Measurements from ENCODE around the gene TMEM163.
"Not testable (repeated sequence)": the region's sequence is repeated elsewhere in the genome, so short reads cannot be mapped to it uniquely, and the experiment has no call there.

TMEM163 gene

DNA sequence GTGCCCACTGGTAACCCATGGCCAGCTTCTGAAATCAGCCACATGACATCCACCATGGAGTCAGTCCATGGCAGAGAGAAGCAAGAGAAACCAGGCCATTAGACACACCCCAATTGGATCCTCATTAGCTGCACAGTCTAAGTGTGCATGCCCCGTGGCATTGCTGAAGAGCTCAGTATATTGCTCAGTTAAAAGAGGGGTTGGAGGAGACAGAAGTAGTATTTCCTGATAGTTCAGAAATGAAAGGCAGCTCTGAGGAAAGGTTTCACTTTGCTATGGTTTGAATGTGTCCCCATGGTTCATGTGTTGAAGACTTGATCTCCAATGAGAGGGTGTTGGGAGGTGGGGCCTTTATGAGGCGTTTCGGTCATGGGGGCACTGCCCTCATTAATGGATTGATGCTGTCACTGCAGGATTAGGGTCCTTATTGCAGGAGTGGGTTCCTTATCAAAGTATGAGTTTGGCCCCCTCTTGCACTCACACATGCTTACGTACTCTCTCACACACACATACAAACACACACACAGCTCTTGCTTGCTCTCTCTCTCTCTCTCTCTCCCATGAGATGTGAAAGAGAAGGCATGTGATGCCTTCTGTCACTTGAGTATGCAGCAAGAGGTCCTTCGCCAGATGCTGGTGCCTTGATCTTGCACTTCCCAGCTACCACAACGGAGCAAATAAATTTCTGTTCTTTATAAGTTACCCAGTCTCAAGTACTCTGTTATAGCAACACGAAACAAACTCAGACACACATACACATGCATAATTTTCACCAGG is 58.0 kb downstream of the TMEM163 start:
- no peak for DNase-seq

DNA sequence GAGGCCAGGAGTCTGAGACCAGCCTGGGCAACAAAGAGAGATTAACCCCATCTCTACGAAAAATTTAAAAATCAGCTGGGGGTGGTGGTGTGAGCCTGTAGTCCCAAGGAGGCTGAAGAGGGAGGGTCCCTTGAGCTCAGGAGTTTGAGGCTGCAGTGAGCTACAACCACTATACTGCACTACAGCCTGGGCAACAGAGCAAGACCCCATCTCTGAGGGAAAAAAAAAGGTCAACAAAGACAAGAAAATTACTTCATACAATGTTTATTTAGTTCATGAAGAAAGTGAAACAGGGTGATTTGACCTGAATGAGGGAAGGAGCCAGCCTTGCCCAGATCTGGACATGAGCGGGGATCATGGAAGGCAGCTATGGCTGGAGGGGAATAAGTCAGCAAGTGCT is 59.1 kb downstream of the TMEM163 start:
- DNase-seq = no peak

DNA sequence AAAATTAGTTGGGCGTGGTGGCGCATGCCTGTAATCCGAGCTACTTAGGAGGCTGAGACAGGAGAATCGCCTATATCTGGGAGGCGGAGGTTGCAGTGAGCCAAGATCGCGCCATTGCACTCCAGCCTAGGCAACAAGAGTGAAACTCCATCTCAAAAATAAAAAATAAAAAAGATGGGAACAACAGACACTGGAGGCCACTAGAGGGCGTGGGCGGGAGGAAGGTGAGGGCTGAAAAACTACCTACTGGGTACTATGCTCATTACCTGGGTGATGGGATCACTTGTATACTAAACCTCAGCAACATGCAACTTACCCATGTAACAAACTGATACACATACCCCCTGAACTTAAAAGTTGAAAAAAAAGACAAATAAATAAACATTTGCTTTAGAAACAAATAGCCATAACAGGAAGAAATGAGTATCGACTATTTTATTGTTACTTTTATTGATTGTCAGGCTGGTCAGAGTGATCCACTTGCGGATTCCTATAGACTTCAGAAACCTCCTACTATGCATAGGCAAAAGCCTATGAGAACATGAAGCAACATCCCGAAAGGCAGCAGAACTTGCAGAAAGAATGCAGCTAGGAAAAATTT is 61.0 kb downstream of the TMEM163 start:
- DNase-seq = peak in 2 of 6 experiments; percentile 10 to 21

DNA sequence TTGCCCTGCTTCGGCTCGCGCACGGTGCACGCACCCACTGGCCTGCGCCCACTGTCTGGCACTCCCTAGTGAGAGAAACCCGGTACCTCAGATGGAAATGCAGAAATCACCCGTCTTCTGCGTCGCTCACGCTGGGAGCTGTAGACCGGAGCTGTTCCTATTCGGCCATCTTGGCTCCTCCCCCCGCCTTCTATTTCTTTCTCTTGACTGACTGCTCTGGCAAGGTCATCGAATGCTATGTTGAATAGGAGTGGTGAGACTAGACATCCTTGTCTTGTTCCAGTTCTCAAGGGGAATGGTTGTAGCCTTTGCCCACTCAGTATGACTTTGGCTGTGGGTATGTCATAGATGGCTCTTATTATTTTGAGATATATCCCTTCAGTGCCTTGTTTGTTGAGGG is 62.4 kb downstream of the TMEM163 start:
- not testable (repeated sequence) for DNase-seq

DNA sequence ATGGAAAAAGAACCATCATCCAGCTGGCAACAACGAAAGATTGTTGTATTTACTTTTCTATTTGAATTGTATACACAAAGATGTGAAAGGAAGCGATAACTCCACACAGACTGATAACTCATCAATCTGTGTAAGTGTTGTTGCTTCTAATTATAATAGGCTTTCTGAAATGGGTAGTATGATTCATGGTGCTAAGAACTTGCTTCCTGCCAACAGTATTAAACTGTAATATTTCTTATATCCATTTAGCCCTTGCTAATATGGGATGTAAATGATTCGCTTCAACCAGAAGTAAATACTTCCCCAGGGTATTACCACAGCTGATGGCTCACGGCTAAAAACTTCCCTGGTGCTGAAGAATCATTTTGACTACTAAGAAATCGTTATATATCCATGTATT is 70.2 kb downstream of the TMEM163 start:
- no peak for DNase-seq

DNA sequence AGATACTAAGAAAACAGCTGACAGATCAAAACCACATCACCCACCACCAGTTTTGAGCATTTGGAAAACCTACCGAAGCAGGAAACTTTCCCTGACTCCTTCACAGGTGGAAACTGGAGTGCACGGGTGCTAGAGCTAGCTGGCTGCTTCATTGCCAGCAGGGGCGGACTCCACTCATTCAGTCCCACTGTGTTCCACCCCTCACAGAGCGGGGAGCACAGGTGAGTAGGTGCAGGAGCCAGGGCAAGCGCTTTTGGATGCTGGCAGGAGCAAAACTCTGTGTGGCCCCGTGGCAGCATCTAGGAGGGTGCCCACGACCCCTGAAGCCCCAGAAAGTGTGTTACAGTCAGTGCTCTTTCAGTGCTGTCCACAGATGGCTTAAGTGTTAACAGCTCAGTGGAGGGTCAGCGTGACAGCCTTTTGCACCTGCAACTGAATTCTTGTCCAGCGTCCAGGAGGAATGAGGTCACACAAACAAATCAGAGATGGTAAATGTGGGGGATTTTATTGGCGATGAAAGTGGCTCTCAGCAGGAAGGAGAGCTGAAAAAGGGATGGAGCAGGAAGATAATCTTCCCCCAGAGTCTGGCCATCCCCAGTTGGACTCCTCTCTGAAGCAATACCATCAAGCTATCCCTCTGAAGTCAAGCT is 71.1 kb downstream of the TMEM163 start:
- DNase-seq = no peak

DNA sequence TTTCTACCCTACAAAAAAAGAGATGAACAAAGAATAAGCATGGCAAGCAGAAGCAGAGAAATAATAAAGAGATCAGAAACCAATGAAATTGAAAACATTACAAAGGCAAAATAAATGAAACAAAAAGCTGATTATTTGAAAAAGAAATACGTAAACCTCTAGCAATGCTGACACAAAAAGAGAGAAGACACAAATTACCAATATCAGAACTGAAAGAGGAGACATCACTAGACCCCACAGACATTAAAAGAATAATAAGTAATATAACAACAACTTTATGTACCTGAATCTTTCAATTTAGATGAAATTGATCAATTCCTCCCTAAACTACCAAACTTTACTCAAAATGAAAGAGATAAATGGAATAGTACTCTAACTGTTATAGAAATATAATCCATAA is 75.9 kb downstream of the TMEM163 start:
- DNase-seq = no peak

DNA sequence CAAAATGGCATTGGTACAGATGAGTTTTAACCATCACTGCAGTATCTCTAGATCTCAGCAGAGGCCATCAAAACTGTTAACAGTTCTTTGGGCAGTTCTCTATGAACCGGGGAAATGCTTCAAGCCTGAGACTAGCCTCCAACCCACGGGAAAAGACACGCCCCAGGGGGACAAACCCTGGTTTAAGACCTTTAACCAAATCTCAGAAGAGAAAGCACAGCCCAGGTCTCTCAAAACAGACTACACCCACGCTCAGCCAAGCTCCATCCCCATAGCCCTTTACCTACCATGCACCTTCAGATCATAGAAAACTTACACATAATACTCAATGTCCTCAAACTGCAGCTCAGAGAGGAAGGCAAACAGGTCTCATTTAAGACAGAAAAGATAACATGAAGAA is 78.3 kb downstream of the TMEM163 start:
- DNase-seq = no peak

DNA sequence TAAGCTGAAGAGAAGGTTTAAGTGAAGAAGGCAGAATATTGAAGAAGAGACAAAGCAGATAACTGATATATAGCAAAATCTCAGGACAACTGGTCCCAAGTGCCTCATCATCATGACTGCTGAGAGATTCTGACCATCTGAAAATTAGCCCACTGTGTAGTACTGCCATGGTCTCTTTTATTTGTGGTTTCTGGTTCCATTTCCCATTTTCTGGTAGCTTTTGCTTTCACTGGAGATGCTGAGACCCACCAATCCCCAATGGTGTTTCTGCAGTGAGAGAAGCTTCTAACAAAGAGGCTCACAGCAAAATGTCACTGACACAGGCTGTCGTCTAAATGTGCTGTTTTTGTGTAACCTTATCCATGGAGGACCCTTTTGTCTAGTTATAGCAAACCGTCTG is 79.5 kb downstream of the TMEM163 start:
- no peak for DNase-seq

DNA sequence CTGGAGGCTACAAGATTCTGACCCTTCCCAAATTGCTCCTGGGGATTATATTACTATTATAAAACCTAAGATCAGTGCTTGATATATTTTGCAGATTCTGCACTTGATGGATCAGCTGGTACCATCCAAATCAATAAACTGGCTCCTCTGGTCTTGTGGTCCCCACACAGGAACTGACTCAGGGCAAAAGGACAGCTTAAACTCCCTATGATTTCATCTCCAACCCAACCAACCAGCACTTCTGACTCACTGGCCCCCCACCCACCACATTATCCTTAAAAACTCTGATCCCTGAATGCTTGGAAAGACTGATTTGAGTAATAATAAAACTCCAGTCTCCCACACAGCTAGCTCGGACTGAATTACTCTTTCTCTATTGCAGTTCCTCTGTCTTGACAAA is 82.1 kb downstream of the TMEM163 start:
- no peak for DNase-seq

DNA sequence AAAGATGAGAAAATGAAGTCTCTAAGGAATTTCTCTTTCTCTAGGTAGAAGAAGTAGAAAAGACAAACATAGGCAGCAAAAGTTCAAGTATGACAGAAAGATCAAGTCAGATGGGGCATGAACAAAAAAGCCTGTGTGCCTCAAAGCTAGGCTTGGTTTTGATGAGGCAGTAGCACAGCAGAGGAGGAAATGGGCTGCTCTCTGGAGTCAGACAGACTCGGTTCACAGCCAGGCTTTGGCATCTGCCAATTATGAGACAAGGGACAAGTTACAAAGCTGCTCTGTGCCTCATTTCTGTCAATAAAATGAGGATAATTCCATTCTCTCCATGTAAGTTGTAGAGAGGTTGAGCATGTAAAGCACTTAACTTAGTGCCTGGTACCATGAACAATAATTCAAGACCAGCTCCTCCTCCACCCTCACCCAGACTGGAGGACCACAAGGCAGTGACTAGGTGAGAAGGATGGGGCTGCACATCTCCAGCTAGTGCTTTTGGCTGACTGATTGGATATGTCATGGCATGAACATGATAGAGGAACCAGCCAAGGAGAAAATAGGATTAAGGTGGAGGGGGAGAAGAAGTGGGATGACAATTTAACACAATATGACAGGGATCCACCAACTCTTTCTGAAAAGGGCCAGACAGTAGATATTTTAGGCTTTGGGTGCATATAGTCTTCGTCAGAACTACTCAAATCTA is 84.6 kb downstream of the TMEM163 start:
- DNase-seq = peak in 1 of 6 experiments; percentile 12

DNA sequence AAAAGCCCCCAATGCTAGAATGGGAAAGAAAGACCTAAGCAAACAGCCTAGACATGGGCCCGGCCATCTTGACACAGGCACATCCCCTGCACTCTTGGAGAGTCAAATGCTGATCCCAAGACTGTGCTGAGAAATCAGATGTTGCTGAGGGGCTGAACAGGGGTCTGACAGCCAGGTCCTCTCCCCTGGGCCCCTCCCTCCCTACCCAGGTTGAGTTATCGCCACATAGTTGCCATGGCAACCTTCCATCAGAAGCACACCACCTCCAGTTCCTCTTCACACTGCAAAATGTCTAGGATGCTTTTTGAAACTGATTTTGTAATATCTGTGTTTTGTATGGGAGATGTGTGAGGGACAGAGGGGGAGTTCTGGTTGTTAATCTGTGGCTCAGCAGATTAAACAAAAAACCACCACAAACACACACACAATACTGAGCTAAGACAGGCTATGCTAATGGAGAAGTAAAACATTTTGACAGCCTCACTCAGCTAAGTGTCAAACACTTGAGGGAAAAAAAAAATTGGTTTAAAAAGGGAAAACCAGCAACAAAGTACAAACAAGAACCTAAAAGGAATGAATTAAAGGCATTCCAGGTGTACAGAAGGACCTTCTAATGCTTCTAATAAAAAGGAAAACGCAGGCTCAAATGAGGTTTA is 88.2 kb downstream of the TMEM163 start:
- DNase-seq = no peak

DNA sequence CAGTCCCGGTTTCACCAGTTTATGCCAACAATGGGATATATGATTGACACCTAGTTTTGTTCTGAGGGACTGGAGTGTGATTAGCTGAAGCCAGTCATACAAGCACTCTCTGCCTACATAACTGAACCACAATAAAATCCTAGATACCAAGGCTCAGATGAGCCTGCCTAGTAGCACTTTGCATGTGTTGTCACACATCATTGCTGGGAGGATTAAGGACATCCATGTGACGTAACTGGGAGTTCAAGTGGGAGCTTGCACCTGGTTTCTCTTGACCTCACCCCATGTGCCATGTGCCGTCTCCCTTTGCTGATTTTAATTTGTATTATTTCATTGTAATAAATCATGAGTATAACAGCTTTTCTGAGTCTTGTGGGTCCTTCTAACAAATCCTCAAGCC is 90.3 kb downstream of the TMEM163 start:
- DNase-seq = no peak

DNA sequence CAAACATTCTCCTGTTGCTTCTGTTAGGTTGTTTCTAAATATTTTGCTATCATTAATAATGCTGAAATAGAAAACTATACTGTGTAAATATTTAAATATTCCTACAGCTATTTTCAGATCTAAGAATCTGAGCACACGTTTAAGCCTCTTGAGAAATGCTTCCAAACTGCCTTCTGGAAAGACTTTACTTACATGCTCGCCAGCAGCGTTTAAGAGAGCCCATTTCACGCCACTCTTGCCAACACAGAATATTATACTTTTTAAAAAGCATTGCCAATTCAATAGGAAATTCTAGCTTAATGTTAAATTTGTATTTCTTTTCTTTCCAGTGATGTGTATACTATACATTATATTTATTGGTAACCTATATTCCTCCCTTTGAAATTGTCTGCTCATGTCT is 92.0 kb downstream of the TMEM163 start:
- DNase-seq = no peak

DNA sequence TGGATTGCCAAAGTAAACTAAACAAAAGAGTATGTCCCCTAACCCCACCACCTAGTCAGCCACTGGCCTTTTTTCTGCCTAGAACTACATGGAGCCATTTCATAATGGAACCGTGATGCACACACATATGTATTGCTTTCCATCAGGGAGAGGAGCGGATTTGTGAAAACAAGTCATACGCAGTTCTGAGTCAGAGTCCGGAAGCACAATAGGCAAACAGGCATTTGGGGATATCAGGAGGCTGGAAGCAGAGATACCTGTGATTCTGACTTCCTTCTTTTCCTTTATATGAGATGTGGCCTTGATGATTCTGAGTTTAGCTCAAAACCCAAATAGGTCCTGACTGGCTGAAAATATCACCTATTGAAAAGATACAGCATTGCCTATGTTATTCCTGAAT is 93.5 kb downstream of the TMEM163 start:
- DNase-seq = no peak

DNA sequence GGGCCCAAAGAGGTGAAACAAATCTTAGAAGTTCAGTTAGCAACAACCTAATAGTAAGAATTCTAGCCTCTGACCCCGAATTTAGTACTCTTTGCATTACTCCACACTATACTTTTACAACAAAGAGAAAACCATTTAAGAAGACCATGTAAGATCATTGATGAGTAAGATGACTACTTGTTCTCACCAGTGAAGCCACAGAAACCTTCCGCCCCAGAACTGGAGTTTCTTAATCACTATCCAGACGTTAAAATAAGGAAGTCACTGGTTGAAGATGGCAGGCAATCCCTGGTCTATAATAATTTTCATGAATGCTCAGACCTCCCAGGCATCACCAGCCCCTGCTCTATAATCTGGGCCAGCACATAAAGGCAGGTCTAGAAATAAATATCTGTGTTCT is 95.0 kb downstream of the TMEM163 start:
- no peak for DNase-seq

DNA sequence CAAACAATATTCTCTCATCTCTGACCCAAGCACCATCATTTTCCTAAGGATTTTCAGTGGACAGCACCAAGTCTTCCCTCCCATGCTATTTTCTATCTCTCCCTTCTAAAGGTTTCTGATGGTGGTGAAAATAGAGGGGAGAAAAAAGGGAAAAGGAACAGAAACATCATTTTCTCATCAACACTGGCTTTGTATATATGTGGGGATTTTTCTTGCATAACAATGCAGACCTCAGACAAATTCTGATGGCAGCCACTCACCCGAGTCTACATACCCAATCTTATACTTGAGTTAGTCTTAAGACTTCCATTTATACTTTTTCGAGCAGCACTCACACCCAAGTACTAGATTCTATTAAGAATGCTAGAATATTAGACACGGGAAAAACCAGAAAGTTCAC is 95.8 kb downstream of the TMEM163 start:
- no peak for DNase-seq

DNA sequence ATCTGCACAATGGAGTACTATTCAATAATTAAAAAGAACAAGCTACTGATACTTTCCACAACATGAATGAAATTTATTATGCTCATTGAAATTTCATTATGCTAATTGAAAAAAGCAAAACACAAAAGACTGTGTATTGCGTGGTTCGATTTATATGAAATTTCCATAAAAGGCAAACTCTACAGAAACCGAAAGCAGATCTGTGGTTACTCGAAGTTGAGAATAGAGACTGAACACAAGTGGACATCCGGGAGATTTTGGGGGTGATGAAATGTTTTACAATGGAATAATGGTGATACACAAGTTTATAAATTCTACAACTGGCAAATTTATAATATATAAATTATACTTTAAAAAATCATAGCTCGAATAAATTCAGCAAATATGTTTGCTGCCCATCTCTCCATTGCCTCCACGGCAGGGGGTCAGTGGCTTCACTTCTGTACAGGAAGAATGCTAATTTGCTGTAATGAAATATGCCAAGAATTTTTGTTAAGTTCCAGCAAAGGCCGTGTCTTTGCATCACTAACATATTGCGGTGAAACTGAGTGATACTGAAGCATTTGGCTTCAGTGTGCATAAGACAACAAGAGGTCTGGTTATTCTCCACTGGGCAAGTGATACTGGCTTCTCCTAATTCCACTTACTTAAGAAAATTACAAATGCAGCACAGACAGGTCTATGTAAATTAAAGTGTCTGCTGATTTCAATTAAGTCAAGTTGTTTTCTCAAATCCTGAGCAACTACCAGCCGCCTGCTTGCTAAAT is 96.7 kb downstream of the TMEM163 start:
- no peak for DNase-seq

DNA sequence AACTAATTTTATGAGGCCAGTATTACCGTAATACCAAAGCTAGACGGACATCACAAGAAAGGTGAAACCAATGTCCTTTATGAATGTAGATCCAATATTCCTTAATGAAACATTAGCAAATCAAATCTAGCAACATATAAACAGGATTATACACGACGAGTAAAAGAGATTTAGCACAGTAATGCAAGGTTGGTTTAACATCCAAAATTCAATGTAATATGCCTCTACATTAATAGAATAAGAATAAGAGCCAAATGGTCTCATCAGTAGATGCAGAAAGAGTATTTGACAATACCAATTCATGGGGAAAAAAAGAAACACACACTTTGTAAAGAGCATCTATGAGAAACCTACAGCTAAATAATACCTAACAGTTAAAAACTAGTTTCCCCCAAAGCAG is 99.5 kb downstream of the TMEM163 start:
- no peak for DNase-seq

DNA sequence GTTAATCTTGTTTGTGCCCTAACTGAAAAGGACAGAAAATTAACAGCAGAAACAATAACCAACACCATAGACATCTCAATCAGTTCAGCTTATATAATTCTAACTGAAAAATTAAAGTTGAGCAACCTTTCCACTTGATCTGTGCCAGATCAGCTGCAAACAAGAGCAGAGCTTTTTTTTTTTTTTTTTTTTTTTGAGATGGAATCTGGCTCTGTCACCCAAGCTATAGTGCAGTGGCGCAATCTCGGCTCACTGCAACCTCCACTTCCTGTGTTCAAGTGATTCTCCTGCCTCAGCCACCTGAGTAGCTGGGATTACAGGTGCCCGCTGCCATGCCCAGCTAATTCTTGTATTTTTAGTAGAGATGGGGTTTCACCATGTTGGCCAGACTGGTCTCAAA is 103.3 kb downstream of the TMEM163 start:
- not testable (repeated sequence) for DNase-seq

DNA sequence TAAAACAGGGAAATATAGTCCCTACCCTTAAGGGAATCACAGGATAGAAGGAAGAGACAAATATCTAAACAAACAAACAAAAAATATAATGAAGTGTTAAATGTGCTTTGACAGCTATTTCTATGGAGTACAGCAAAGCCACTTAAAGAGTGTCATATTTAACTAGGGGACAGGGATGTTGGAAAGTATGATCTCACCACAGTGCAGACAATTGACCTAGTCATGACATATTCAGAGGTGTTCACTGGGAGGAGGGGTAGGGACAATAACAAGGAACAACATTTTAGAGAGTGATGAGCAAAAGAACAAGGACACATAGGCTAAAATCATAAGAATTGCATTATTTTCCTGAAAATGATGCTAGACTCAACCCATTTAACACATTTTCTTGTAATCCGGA is 107.5 kb downstream of the TMEM163 start:
- no peak for DNase-seq

DNA sequence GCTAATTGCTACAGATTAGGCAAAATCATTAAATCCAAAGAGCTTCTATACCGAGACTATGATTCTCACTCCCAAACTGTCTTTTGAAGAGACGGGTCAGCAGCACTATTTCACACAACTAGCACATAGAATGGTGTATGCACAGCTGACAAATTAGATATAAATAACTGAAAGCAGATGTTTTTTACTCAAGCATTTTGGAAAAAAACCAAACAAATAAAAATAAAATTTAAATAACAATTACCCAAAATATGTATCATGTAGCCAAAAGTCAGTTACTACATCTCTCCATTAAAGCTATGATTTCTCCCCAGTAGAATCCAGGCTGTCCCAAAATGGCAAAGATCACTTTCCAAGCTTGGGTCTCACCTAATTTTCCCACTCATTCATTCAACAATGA is 107.9 kb downstream of the TMEM163 start:
- no peak for DNase-seq

Measured in stimulated activated naive CD4-positive, alpha-beta T cell (primary cell).